ENCODE results near the gene TEX51.

TEX51 gene

DNA sequence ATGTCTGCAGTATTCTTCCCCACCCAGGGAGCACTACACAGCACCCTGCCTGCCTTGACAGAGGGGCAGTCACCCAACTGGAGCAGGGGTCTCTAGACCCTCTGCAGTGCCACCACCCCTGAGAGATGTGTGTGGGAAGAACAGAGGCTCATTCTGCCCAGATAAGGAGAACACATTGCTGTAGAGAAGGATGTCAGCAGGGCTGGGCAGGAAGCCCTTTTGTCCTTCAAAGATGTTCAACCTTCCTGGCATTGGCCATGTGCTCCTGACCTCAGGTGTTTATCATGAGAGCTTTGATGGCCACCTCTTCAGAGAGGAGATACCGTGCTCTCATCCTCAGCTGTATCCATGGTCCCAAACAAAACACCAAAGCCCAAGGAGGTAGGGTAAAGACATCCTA lies 4.6 kb upstream of the TEX51 start:
- no peak for DNase-seq

DNA sequence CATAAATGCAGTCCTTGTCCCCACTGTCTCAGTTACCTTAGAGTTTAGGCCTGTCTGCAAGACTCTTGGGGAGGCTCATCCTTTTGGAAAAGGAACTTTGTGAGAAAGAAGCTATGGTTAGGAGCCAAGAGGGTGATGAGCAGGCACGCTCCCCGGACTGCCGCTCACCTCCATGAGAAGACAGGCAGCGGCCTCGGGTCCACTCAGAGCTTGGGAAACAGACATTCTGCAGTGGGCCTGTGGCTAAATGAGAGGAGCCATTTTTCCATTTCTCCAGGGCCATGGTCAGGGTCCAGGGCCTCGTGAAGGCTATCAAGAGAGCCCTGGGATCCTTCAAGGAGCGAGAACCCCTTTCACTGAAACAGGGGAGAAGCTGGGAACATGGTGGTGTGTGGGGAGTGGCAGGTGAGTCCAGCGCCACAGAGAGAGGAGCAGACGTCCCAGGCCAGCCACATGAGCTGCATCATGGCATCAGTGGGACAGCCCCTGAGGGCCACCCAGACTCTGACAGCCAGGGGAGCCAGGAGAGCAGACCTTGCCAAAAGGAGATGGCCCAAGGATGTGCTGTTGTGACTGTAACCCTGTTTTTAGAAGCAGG lies 4.0 kb upstream of the TEX51 start:
- no peak for DNase-seq

DNA sequence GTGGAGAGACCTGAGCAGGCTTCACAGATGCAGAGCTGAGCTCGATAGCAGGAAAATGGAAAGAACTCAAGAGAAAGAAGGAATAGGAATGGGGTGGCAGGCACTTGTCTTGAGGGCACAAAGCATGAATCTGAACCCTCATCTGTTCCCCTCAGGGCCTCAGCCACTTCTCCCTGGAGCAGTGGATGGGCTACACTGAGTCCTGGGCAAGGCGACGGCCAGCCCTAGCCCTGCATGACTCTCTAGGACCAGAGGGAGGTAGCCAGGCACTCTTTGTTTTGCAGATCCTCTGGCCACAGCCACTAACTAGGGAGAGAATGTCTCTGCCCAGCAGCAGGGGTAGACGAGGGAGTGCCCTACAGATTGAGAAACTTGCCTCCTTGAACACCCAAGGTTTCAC lies 3.4 kb upstream of the TEX51 start:
- no peak for DNase-seq

DNA sequence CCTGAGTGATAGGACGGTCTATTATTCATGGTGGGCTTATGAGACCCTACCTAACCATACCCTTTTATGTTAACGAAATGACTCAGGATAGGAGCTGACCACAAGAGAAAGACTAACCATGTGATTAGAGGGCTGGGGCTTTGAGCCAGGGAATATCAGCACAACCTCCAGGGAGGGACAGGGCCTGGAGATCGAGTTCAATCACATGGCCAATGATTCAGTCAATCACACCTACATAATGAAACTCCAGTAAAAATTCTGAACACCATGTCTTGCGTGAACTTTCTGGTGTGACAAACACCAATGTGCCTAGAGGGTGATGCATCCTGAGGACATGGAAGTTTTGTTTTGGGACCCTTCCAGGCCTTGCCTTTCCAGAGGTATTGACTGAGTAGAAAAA lies 2.2 kb upstream of the TEX51 start:
- no peak for DNase-seq

DNA sequence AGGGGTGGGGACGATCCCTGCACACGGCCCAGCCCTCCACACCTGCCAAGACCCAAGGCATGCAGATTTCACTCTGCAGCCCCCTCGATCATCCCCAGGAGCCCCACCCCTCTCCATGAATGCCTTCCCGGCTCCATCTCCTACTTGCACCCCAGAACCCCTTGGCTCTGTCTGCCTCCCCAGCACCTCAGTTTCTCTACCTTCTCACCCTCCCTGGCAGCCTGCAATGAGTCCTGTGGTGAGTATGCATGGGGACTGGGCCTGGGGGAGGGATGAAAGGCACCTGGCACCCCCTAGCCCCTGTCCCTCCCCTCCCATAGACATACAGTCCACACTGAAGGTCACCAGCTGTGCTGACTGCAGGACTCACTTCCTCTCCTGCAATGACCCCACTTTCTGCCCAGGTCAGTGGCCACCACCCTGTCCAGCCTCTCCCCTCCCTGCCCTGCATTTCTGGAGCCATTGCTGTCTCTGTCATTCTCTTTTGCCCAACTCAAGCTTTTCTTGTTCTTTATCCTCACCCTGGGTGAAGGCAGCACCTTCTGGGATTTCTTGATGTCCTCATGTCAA lies 1.0 kb downstream of the TEX51 start:
- DNase-seq = no peak

DNA sequence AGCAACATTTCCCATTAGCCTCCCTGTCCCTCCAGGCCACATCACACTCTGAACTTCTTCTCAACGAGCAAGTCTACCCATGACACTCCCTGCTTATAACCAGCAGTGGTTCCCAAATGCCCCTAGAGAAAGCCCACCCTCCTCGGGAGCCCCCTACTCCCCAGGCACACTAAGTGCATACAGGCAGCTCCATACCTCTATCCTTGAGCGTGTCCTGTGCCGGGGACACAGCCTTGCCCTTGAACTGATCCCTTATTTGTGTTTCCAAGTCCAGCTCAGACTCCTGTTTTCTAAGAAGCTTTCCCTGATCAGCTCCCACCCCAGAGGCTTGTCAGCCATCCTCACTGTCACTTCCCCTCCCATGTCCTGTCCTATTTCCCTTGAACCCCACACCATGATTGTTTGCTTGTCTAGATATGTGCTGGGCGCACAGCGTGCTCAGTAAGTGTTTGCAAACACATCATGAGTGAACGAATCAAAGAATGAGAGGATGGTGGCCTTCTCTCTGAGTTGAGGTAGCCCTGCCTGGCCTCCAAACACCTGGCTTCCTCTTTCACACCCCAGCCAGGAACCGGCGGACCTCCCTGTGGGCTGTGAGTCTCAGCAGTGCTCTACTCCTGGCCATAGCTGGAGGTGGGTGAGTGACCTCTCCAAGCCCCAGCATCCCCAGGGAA lies 2.1 kb downstream of the TEX51 start:
- DNase-seq = no peak

GRCh38 chr2:126901459-126901858 lies 2.8 kb downstream of the TEX51 start:
- DNase-seq = no peak

- no peak for DNase-seq
These were observed 3.6 kb downstream of the TEX51 start for GRCh38 chr2:126902152-126902835.

GRCh38 chr2:126902859-126903258 lies 4.2 kb downstream of the TEX51 start:
- no peak for DNase-seq

GRCh38 chr2:126905991-126906390 lies 7.3 kb downstream of the TEX51 start:
- no peak for DNase-seq

DNA sequence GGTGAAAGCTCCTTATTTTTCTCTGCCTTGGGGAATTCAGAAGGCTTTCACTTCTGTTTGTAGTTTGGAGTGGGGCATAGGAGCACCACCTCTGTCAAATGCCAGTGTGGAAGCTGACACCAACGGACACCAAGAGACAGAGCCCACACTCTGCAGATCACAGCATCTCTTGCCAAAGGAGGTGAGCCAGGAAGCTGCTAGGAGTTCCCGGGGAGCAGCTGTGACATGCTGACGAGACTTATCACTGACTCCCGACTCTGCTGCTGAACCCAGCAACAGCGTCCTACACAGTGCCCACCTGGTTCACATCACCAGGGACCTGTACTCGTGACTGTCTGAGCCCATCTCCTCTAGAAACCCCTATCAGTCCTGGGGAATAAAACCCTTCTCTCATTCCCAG lies 8.1 kb downstream of the TEX51 start:
- no peak for DNase-seq

GRCh38 chr2:126907671-126908070 lies 9.0 kb downstream of the TEX51 start:
- DNase-seq = no peak

- DNase-seq = no peak
These were observed 10.1 kb downstream of the TEX51 start for GRCh38 chr2:126908721-126909177.

DNA sequence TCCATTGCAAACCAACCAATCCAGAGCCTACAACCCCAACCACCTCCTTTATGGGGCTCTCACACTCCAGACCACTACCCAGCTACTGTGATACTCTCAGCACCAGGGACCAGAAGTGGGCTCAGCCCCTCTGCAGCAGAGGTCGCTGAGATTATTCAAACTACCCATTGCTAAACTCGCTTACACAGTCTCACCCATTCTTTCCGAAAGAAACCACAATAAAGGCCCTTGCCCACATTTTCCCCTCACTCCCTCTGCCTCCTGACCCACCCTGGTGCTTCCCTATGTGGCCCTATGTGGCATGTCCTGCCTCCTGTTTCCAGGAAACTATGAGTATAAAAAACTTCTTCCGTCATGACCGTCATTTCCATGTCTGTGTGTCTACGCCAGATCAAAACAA lies 10.7 kb downstream of the TEX51 start:
- DNase-seq = no peak

- no peak for DNase-seq
These were observed 11.1 kb downstream of the TEX51 start for GRCh38 chr2:126909781-126910180.

GRCh38 chr2:126910637-126911036 lies 11.9 kb downstream of the TEX51 start:
- no peak for DNase-seq

DNA sequence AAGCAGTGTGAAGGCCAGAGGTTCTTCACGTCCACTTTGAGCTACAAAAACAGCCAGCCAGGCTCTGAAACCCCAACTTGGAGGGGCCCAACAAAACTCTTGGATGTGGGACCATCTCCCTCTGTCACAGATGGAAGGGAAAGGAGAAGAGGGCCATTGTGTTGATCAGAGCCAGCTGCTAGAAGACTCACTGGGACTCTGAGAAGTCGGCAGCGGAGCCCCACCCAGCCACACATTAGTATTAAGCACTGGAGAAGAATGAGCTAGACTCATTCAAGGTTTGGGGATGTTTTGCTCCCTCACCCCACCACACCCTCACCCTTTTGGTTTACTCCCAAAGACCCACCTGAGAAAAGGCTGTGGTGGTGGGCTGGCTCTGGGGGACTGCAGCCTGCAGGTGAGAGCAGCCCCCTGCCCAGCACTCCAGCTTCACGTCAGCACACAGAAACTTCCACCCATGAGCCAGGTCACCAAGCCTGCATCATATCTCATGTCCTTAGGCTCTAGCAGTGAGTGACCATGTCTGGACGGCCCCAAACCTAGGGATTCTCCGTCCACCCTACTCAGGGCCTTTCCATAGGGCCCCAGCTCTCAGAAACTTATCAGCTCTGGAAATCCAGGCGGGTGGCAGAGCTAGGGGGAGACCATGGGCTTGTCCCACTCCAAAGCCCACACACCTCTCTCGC lies 12.6 kb downstream of the TEX51 start:
- DNase-seq = no peak

DNA sequence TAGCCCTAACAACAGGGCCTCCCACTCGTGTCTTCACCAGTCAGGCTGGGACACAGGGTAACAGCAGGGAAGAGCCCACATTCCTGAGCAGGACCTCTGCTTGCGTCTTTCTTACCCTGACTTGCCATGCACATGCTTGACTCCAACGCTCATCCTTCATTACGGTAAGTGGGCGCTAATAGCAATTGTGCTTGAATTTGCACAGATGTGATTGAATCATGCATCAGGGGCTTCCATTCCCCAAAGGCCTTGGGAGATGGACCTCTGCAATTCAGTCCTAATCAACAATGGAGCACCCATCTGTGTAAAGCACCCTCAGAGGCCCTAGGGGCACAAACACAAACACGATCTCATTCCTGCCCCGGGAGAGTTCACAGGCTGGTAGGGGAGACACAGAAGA lies 13.5 kb downstream of the TEX51 start:
- DNase-seq = no peak

- no peak for DNase-seq
These were observed 14.6 kb downstream of the TEX51 start for GRCh38 chr2:126913329-126913728.

DNA sequence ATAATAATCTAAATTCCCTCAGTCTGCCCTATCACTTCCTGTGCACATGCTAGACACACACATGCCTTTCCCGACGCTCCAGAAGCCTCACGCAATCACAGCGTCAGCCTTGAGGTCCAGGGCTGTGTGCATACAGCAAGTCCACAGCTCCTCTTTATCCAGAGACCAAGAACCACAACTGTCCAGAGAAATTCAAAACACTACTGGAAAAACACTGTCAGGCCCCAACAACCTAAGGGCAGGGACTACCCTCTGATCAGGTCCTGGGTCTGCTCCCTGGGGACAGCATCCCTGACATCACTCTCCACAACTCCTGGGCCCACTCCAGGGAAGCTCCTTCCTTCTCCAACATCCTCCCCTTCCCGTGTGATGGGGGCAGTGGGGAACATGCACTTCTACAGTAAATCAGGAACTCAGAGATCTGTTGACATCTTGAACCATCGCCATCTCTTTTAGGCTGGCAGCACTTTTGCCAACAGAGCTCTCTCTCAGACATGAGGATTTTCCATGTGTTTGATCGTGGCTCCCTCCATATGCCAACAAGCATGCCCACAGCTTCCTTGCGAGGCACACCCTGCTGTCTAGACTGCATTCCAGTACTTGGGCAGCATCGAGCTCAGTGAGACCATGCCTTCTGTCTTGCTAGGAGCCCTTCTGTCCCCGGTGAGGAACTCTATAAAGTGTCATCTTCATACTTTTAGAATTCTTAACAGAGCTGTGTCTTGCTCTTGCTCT lies 15.4 kb downstream of the TEX51 start:
- no peak for DNase-seq

- no peak for DNase-seq
These were observed 16.3 kb downstream of the TEX51 start for GRCh38 chr2:126914811-126915500.

GRCh38 chr2:126915903-126916302 lies 17.2 kb downstream of the TEX51 start:
- no peak for DNase-seq

Data from stimulated activated CD4-positive, alpha-beta T cell treated with anti-CD3 and anti-CD28 coated beads, Interleukin-4, amount 100 ng/mL, for 4 hours (primary cell).